Smooth muscle cell (in vitro differentiated cells): ENCODE results near the gene ZGPAT. TPM values are rescaled to one million over a fixed set of nuclear protein-coding genes. Genes with fewer than 3 reads are reported as not detected.
"Not testable (repeated sequence)": the region's sequence is repeated elsewhere in the genome, so short reads cannot be mapped to it uniquely, and the experiment has no call there.

Source experiments
- DNase-seq: peaks from one replicate; lab custom pipeline; 2025; ENCODE audit not compliant: unreplicated experiment; lab: John Stamatoyannopoulos, UW
- H2AFZ ChIP-seq: fragments of 200-600 bp; sonication (generic); 2 replicates; pipeline ENCODE4 v1.6.0; 2016; ENCODE audit warnings: antibody characterized with exemption, low read depth, mild to moderate bottlenecking
- H3F3A ChIP-seq: fragments of 200-600 bp; sonication (generic); 2 replicates; pipeline ENCODE4 v1.6.0; 2017; ENCODE audit warnings: antibody characterized with exemption, low read depth
- H3K27ac ChIP-seq: fragments of 200-600 bp; sonication (generic); 2 replicates; pipeline ENCODE4 v1.5.1; 2016; ENCODE audit warnings: low read depth, mild to moderate bottlenecking
- H3K27me3 ChIP-seq: fragments of 200-600 bp; sonication (generic); 2 replicates; pipeline ENCODE4 v1.6.1; 2016; ENCODE audit warnings: low read depth, mild to moderate bottlenecking
- H3K36me3 ChIP-seq: fragments of 200-600 bp; sonication (generic); 2 replicates; pipeline ENCODE4 v1.5.1; 2016; ENCODE audit warnings: low read depth
- H3K4me1 ChIP-seq: fragments of 200-600 bp; sonication (generic); 2 replicates; pipeline ENCODE4 v1.5.1; 2016; ENCODE audit warnings: low read depth
- H3K4me2 ChIP-seq: fragments of 200-600 bp; sonication (generic); 2 replicates; pipeline ENCODE4 v1.6.0; 2016; ENCODE audit warnings: mild to moderate bottlenecking
- H3K4me3 ChIP-seq: fragments of 200-600 bp; sonication (generic); 2 replicates; pipeline ENCODE4 v1.5.1; 2016; ENCODE audit warnings: mild to moderate bottlenecking
- H3K79me2 ChIP-seq: fragments of 200-600 bp; sonication (generic); 2 replicates; pipeline ENCODE4 v1.6.0; 2016; ENCODE audit warnings: low read depth, mild to moderate bottlenecking
- H3K9ac ChIP-seq: fragments of 200-600 bp; sonication (generic); 2 replicates; pipeline ENCODE4 v1.6.0; 2016; ENCODE audit warnings: low read depth
- H3K9me3 ChIP-seq: fragments of 200-600 bp; sonication (generic); replicated peaks from 2 replicates; pipeline ENCODE4 v1.5.1; 2016; ENCODE audit warnings: low read depth
- H4K20me1 ChIP-seq: fragments of 200-600 bp; sonication (generic); 2 replicates; pipeline ENCODE4 v1.6.0; 2016; ENCODE audit warnings: low read depth
- WGBS: methylation state at CpG from one replicate; pipeline ENCODE4 v1.1.7; 2016; ENCODE audit warnings: low lambda C conversion rate; 5-methylcytosine and 5-hydroxymethylcytosine counted together
- polyA plus RNA-seq: library from polyadenylated mRNA; unstranded; fragments of >200 nt; fragmentation: Nextera tagmentation; extraction: Ambion mirVana; gene quantifications from 2 replicates; pipeline ENCODE4 v1.2.1, GENCODE V29; 2016
- total RNA-seq: library from RNA; depleted of rRNA; stranded (reverse); fragments of >200 nt; gene quantifications from 2 replicates; pipeline ENCODE4 v1.2.3, GENCODE V29; 2014
- TF ChIP-seq, protein P1 (sequence below): fragments of 200-600 bp; sonication (generic); IDR thresholded peaks from 2 replicates; pipeline ENCODE4 v1.5.1; 2017; ENCODE audit warnings: borderline replicate concordance, mild to moderate bottlenecking, antibody characterized with exemption; ENCODE audit not compliant: insufficient read depth, poor library complexity, severe bottlenecking

Gene ZGPAT, protein sequence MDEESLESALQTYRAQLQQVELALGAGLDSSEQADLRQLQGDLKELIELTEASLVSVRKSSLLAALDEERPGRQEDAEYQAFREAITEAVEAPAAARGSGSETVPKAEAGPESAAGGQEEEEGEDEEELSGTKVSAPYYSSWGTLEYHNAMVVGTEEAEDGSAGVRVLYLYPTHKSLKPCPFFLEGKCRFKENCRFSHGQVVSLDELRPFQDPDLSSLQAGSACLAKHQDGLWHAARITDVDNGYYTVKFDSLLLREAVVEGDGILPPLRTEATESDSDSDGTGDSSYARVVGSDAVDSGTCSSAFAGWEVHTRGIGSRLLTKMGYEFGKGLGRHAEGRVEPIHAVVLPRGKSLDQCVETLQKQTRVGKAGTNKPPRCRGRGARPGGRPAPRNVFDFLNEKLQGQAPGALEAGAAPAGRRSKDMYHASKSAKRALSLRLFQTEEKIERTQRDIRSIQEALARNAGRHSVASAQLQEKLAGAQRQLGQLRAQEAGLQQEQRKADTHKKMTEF
- total RNA-seq (8.3 and 13.8 TPM in 2 replicates), polyA plus RNA-seq (32.3 and 36.2 TPM in 2 replicates)

DNA sequence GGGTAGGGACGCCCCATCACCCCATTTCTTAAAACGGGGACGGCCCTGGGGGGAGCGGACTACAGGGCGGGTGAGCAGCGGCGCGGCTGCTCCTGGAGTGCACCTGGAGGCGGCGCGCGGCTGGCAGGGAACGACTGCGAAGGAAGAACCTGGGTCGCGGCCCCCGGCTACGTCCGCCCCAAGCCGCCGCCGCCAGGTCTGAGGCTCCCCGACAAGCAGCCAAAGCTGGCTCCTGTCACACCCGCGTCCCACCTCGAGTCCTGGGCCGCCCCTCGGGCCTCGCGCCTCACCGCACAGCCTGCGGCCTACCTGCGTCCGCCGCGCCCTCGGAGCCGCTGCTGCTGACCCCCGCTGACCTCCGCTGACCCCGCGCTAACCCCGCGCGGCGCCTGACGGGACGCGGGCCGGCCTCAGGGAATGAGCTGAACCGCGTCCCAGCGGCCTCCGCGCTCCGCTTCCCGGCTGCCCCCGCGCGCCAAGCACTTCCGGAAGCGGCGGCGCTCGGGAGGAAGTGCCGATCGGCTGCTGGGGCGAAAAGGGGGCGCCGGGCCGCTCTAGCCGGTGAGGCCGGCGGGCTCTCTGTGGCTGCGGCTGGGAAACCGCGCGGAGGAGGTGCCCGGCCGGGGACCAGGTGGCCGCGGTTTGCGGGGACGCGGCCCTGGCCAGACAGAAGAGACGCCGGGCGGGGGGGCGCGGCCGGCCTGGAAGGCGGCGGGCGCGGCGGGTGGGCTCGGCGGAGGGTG, at the start of gene ZGPAT, which contains the start of gene ARFRP1:
Gene ZGPAT (plus strand): TSS at position 482 of the 743 bp plus-strand sequence. CDS start 542 bp downstream, outside the sequence.
Gene ARFRP1 (minus strand): TSS at position 419 of the 743 bp plus-strand sequence. CDS start 885 bp downstream, outside the sequence.
- under 1% methylated on average over 67 of the region's 98 CpGs for WGBS
- Histone ChIP-seq H4K20me1 (peaks cover 11% of the 10 kb centered on the region), H3F3A (no peaks in the 10 kb centered on the region), H3K27ac (peak within 1 kb of the TSS; percentile 50), H3K4me3 (peak within 1 kb of the TSS; percentile 89), H3K9ac (peak within 1 kb of the TSS; percentile 79), H3K79me2 (peaks cover 65% of the 10 kb centered on the region), H3K9me3 (peaks cover 9% of the 10 kb centered on the region), H2AFZ (peak within 1 kb of the TSS; percentile 74), H3K4me1 (peaks cover 14% of the 10 kb centered on the region), H3K4me2 (peak within 1 kb of the TSS; percentile 99), H3K36me3 (peaks cover 13% of the 10 kb centered on the region), H3K27me3 (no peaks in the 10 kb centered on the region)
- DNase-seq: peak; percentile 32
- TF ChIP-seq, protein P1, sequence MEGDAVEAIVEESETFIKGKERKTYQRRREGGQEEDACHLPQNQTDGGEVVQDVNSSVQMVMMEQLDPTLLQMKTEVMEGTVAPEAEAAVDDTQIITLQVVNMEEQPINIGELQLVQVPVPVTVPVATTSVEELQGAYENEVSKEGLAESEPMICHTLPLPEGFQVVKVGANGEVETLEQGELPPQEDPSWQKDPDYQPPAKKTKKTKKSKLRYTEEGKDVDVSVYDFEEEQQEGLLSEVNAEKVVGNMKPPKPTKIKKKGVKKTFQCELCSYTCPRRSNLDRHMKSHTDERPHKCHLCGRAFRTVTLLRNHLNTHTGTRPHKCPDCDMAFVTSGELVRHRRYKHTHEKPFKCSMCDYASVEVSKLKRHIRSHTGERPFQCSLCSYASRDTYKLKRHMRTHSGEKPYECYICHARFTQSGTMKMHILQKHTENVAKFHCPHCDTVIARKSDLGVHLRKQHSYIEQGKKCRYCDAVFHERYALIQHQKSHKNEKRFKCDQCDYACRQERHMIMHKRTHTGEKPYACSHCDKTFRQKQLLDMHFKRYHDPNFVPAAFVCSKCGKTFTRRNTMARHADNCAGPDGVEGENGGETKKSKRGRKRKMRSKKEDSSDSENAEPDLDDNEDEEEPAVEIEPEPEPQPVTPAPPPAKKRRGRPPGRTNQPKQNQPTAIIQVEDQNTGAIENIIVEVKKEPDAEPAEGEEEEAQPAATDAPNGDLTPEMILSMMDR: no peak

DNA sequence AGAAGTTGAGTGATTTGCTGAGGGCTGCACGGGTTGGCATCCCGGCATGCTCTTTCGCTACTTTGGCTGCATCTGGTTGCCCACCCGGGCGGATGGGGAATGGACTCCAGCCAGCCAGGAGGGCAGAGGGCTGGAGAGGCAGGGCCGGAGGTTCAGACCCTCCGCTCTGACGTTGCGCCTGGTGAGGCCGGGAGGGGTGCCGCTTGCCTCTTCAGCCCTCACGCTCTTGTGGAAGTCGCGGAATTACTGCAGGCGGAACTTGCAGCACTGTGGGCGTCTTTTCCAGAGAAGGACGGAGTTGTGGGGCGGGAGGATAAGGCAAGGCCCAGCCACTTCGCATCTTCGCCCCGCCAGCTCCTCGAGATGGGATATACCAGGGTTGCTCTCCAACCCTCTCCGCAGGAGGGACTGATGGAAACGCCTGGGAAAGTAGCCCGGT, 49.1 kb upstream of the ZGPAT start:
- H3K36me3 ChIP-seq: no peaks in the 10 kb centered on the region
- H3K27me3 ChIP-seq: no peaks in the 10 kb centered on the region
- peaks cover 4% of the 10 kb centered on the region for H3K4me1 ChIP-seq
- H4K20me1 ChIP-seq: no peaks in the 10 kb centered on the region
- H3K4me3 ChIP-seq: peak overlapping the region; percentile 83
- H3K9me3 ChIP-seq: no peaks in the 10 kb centered on the region
- peak overlapping the region; percentile 89 for H2AFZ ChIP-seq
- no peaks in the 10 kb centered on the region for H3F3A ChIP-seq
- TF ChIP-seq, protein P1: no peak
- 7% methylated on average over 25 of the region's 25 CpGs for WGBS
- H3K9ac ChIP-seq: peak overlapping the region; percentile 60
- peak overlapping the region; percentile 94 for H3K4me2 ChIP-seq
- H3K27ac ChIP-seq: peak overlapping the region; percentile 22
- no peak for DNase-seq
- H3K79me2 ChIP-seq: no peaks in the 10 kb centered on the region

DNA sequence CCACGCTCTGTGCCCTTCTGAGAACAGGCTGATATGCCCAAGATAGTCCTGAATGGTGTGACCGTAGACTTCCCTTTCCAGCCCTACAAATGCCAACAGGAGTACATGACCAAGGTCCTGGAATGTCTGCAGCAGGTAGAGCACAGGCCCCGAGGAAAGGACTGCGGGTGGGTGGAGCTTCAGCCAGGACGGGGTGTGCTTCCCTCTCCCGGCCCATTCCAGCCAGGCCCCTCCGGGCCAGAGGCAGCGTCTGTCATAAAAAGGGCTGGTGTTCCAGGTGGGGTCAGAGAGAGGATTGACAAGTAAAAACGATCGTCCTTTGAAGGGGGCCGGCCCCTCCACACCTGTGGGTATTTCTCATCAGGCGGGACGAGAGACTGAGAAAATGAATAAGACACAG, 48.5 kb upstream of the ZGPAT start:
- Histone ChIP-seq H4K20me1 (no peaks in the 10 kb centered on the region), H3F3A (no peaks in the 10 kb centered on the region), H3K4me2 (peak overlapping the region; percentile 94), H2AFZ (no peak overlapping the region), H3K27ac (peak overlapping the region; percentile 22), H3K36me3 (no peaks in the 10 kb centered on the region), H3K4me3 (peak overlapping the region; percentile 83), H3K79me2 (no peaks in the 10 kb centered on the region), H3K27me3 (no peaks in the 10 kb centered on the region), H3K9ac (no peak overlapping the region), H3K4me1 (peaks cover 4% of the 10 kb centered on the region), H3K9me3 (no peaks in the 10 kb centered on the region)
- TF ChIP-seq, protein P1: no peak
- WGBS: 61% methylated on average over 13 of the region's 13 CpGs
- DNase-seq: no peak

DNA sequence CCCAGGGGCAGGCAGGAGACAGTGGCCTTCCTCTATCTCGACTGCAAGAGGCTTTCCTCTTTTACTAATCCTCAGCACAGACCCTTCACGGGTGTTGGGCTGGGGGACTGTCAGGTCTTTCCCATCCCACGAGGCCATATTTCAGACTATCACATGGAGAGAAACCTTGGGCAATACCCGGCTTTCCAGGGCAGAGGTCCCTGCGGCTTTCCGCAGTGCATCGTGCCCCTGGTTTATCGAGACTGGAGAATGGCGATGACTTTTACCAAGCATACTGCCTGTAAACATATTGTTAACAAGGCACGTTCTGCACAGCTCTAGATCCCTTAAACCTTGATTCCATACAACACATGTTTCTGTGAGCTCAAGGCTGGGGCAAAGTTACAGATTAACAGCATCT, 47.7 kb upstream of the ZGPAT start:
- not testable (repeated sequence) for H3K36me3 ChIP-seq, H2AFZ ChIP-seq, H3K4me3 ChIP-seq, DNase-seq, H3K9ac ChIP-seq, H3K4me2 ChIP-seq, H3K27me3 ChIP-seq, H3K4me1 ChIP-seq, H3F3A ChIP-seq, H4K20me1 ChIP-seq, H3K9me3 ChIP-seq, H3K27ac ChIP-seq, H3K79me2 ChIP-seq
- WGBS: 92% methylated on average over 10 of the region's 10 CpGs
